Activated CD4-positive, CD25-positive, alpha-beta regulatory T cell (primary cell): ENCODE results near the gene IL25.

ENCODE experiments used
- DNase-seq, 4 experiments: peaks; one replicate each; lab custom pipeline; 2025; lab: John Stamatoyannopoulos, UW

IL25 gene

DNA sequence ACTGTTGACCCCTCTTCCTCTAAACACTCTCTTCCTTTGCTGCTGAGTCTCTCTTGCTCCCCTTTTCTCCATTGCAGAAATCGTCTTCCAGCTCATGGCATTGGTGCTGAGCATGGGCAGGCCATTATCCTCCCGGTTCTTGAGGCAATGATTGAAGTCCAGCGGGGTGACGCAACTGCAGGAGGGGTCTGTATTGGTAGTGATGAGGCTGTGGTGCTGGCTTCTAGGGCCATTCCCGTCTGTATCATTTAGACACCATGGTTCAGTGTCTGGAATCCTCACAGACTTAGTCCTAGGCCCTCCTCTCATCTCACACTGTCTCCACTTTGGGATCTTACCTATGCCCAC, 19.2 kb upstream of the IL25 start:
- DNase-seq, result no peak

GRCh38 chr14:23354990-23355389, 17.6 kb upstream of the IL25 start:
- no peak for DNase-seq

GRCh38 chr14:23355871-23356435, 16.7 kb upstream of the IL25 start:
- no peak for DNase-seq

GRCh38 chr14:23356662-23357061, 15.9 kb upstream of the IL25 start:
- no peak for DNase-seq

- DNase-seq, result no peak
Measured at GRCh38 chr14:23357261-23357660, 15.3 kb upstream of the IL25 start.

- DNase-seq, result no peak
Measured at GRCh38 chr14:23358042-23358441, 14.6 kb upstream of the IL25 start.

DNA sequence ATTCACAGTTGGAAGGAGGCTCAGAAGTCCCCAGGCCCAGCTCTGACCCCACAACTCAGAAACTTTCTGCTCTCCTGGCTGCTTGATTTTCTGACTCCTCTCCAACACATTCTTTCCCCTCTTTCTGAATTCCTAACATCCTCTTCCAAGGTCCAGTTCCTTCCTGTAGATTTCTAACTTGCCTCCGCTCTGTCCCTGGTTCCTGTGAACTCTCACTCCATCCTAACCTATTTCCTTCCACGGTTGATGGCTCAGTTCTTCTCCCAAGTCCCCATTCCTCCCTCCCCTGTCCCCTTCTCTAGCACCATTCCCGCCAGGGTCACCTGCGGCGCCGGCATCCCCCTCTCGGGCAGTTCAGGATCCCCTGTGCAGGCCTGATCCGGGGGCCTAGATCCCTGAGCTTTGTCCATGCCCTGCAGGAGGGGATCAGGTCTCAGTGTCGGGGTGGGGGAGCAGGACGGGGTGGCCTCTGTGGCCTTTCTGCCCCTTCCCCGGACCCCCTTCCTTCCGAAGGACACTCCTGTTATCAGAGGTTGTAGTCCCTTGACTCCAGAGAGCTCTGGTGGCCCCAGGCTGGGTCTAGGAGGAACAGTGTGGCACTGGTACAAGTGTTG, 13.9 kb upstream of the IL25 start:
- DNase-seq, result no peak

DNA sequence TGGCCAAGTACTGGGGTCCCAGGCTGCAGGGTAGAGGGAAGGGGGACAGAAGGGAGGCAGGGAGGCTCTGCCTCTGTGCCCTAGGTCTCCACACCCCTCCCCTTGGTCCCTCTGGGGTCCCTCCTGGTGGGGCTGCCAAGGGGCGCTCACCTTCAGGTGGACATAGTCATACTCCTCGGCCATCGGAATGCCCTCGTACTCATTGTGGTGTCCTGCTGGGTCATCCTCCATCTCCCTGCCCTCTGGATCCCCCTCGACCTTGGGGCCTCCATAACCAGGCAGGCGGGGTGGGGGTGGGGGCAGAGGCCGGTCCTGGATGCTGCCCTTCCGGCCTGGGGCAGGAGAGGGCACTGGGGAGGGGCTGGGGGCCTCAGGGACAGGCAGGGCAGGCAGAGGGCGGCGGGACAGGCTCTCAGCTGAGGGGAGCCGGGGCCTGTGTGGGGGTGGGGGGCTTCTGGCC, 13.4 kb upstream of the IL25 start:
- DNase-seq, result no peak

- no peak for DNase-seq
Measured at GRCh38 chr14:23359722-23360447, 12.7 kb upstream of the IL25 start.

DNA sequence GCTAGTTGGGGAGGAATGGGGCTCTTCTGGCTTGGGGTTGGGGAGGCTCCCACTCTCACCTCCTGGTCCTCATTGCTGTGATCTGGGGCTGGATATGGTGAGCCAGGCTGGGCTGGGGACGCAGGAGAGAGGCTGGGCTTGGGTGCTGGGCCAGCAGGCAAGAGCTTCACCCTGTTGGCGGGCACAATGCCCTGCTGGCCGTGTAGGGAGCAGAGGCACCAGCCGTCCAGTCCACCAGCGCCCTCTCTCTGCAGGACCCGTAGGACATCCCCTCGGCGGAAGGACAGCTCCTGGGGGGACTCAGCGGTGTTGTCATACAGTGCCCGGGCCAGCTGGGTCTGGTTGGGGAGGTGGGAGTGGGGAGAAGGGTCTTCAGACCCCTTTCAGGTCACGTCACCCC, 12.1 kb upstream of the IL25 start:
- no peak for DNase-seq

DNA sequence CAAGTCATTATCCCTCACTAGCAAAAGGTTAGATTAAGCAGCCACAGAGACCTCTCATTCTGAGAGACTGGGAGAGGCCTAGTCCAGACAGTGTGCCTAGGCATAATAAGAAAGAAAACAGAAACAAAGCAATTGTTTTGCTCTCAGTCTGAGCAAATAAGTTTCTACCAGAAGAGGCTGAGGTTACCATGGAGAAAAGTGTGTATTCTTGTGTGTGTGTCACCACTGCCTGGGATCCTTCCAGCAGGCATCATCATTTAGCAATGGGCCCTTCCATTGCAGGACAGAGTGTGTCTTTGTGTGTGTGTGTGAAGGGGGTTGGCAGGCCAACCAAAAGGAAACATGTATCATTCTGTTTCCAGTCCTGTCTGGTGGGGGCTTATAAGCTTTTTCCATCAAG, 11.3 kb upstream of the IL25 start:
- DNase-seq, result no peak

GRCh38 chr14:23361763-23362162, 10.8 kb upstream of the IL25 start:
- DNase-seq, result no peak

- no peak for DNase-seq
Measured at GRCh38 chr14:23362200-23362599, 10.4 kb upstream of the IL25 start.

DNA sequence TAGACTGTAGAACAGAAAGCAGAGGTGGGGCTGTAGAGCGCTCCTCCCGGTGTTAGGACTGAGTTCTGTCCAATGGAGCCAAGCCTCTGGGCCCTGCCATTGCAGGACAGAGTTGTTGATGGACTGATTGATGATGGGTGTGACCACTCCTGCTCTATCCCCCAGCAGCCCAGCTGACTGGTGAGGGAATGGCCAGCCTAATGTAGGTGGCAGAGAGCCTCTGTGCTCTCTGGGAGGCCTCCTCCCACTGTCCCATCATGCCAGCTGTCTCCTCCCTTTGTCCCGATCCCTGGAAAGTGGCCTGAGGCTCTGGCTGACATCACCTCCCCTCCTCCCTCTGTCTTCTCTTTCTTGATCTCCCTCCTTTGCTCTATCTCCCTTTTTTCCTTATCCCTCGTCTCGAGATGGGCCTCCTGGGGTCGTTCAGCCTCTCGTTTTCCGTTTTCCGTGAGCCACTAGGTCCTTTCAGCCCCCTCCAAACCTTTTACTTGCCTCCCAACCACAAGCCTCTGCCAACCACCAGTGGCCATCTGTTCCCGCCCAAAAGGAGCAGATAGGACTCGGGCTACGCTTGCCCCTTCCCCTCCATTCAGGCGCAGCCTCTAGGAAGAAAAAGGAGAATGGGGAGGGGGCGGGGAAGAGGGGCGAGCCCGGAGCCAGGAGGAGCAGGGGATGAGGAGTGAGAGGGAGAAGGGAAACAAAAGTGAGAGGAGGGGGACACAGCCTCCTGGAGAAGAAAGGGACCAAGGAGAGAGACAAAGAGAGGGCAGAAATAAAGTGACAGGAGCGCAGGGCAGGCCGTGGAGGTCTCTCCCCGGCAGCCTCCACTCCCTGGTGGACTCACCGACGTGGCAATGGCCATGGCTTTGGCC, 8.2 kb upstream of the IL25 start:
- DNase-seq, result no peak

- no peak for DNase-seq
Measured at GRCh38 chr14:23365036-23365731, 7.4 kb upstream of the IL25 start, which contains the start of gene EFS. TSS of gene EFS (minus strand) at chr14:23365172. CDS start at chr14:23365025, 147 bp downstream.

DNA sequence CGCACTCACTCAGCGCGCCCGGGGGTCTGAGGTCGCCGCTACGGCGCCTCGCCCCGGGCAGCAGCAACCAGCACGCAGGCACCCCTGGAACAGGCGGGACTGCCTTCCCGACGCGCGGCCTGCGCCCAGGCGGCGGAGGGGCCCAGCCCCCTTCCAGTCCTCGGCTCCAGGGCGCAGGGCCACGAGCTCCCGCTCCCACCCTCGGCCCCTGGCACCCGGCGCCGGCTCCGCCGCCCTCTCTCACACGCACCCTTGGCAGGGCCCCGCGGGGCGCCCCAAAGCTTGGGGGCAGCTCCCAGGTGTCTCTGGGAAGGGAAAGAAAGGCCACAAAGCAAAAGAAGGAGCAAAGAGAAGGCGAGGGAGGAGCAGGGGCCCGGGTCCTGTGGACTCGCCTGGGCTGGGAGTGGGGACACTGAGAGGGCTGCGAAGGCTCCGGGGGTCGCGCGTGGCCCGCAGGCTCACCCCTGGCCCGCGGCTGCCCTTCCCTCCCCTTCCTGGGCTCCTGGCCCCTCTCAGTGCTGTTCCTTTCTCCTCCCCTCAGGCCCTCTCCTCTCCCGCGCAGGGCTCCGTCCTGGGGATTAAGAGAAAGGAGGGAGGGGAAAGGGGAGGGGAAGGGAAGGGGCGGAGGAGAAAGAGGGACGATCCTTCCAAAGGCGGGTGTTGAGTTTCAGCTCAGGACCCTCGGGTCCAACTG, 6.7 kb upstream of the IL25 start:
- DNase-seq, result no peak

DNA sequence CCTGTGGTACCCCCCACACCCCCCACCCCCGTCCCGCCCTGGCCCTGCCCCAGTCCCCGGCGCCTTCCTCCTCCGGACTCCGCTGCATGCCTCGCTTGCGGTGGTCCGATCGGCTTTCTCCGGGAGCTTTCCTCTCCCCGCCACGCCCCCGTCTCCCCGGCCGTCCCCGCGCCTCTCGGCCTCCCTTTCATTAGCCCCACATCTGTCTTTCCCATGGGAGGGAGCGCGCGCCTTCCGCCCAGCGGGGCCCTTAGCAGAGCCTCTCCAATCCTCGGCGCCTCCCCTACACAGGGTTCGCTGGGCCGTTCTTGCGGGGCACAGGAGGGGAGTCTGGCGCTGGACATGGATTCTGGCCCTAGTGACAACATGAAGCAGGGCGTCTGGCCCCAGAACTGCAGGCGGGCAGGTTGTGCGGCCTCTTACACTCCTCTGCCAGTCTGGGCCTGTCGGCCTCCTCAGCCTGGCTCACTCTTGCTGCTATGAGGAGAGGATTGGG, 6.1 kb upstream of the IL25 start:
- DNase-seq, result no peak

DNA sequence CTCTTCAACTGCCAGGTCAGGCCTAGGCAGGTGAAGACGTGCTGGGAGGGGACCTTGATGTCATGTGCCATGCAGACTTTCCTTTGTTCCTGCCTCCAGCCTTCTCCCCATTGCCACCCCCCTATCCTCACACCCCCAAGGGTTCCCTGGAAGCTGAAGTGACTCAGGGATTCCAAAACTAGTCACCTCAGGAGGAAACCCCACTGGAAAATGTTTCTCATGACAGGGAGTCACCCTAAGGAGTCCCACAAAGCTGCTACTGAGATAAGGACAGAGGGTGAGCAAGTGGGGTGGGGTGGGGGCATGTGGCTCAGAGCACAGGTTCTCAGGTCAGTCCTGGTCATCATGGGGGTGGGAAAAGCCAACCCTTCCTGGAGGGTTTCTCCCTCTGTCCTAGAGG, 2.4 kb upstream of the IL25 start:
- no peak for DNase-seq

- DNase-seq, result no peak
Measured at GRCh38 chr14:23371865-23372264, 744 bp upstream of the IL25 start.

DNA sequence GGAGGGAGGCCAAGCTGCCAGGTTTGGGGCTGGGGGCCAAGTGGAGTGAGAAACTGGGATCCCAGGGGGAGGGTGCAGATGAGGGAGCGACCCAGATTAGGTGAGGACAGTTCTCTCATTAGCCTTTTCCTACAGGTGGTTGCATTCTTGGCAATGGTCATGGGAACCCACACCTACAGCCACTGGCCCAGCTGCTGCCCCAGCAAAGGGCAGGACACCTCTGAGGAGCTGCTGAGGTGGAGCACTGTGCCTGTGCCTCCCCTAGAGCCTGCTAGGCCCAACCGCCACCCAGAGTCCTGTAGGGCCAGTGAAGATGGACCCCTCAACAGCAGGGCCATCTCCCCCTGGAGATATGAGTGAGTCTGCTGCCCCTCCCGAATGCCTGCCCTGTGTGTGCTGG, 432 bp downstream of the IL25 start:
- DNase-seq, result no peak
